HS-5 (cell line): ENCODE data around the gene NXT1.
"Not testable (repeated sequence)": the region's sequence is repeated elsewhere in the genome, so short reads cannot be mapped to it uniquely, and the experiment has no call there.

Source experiments
- DNase-seq: peaks from one replicate; pipeline ENCODE4 v3.0.0-alpha.2; 2012; ENCODE audit warnings: low read depth

Gene NXT1

DNA sequence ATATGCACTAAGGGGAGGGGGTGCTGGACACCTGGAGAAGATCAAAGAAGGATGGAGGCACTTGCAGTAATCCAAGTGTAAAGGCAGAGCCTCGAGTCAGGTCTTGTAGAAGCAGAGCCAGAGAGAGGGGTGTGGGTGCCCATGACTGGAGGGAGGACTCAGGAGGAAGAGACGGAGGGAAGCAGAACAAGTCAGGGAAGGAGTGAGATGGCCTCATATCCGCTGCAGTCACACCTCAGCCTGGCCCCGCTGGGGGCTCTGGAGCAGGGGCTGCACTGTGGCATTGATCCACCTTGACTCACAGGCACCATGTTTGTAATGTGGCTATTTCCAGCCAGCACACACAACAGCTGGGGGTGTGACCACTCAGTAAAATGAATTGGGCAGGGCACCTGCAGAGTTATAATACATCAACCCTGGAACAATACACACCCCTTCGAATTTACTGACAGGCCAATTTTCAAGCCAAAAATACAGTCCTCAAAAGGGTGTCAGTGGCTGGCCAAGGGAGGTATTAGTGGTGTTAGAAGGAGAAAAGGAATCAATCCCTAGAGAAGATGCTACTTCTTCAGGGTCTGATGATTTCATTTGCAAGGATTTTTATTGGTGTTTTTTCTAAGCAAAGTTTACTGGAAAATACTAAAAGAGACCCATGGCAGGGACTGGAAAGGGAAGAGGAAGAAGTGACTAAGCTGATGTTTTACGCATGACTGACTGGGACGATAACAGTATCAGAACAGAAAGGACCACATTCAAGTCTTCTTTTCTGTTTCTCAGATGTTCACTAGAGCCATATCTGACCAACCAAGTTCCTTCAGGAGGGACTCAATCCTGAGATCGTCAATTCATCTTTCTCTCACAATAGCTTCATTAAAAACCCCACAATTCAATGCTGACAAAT is 18.9 kb upstream of the NXT1 start:
- no peak for DNase-seq

- DNase-seq = no peak
Measured at GRCh38 chr20:23332467-23332866, 18.1 kb upstream of the NXT1 start.

DNA sequence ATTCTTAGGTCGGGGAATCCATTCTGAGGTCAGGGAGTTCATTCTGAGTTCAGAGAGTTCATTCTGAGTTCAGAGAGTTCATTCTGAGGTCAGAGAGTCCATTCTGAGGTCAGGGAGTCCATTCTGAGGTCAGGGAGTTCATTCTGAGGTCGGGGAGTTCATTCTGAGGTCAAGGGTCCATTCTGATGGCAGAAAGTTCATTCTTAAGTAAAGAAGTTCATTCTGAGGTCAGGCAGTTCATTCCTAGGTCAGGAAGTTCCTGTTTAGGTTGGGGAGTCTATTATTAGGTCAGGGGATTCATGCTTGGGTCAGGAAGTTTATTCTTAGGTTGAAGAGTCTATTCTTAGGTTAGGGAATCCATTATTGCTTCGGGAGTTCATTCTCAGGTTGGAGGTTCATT is 16.5 kb upstream of the NXT1 start:
- DNase-seq = no peak

DNA sequence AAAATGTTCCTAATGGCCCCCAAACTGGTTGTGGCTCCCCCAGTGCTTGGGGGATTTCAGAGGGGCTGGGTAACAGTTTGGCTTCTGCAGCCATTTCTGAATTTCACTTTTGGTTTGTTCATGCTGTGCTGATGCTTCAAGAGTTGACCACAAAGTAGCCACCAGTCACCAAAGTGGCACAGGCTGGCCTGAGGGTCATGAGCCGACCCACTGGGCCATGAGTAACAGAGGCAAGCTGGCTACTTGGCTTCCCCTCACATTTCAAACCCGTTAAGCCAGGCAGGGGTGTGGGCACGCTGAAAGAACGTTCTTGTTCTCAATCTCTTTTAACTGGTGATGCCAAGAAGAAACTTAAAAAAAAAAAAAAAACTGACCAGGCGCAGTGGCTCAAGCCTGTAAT is 15.1 kb upstream of the NXT1 start:
- DNase-seq = no peak

DNA sequence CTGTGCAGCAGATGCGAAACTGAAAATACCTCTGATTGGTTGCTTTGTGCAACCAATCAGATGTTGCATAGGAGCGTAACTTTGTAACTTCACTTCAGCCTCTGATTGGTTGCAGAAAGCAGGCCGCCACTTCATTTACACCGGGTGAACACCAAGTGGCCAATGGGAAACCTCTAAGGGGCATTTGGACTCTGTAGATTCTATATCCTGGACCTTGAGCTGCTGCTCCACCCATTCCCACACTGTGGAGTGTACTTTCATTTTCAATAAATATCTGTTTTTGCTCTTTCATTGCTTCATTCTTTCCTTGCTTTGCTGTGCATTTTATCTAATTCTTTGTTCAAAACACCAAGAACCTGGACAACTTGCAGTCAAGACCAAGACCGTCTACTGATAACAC is 14.1 kb upstream of the NXT1 start:
- DNase-seq = no peak

GRCh38 chr20:23337312-23337711 is 13.3 kb upstream of the NXT1 start:
- DNase-seq = no peak

GRCh38 chr20:23339986-23340385 is 10.6 kb upstream of the NXT1 start:
- DNase-seq = no peak

GRCh38 chr20:23340524-23340923 is 10.1 kb upstream of the NXT1 start:
- DNase-seq = no peak

DNA sequence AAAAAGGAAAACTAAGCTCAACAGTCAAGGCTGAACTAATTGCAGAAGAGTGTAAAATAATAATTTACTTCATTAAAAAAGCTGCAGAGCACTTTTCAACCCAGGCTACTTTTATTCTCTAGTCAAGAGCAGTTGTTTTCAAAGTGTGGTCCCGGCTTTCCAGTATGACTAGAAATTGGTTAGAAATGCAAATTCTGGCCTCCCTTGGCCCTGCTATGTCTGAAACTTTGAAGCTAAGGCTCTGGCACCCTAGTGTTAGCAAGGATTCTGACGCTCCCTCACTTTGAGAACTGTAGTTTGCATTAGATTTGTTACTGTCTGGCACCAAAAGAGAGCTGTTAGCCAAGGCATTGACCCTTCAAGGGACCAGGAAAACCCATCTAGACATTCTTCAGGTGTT is 9.5 kb upstream of the NXT1 start:
- no peak for DNase-seq

DNA sequence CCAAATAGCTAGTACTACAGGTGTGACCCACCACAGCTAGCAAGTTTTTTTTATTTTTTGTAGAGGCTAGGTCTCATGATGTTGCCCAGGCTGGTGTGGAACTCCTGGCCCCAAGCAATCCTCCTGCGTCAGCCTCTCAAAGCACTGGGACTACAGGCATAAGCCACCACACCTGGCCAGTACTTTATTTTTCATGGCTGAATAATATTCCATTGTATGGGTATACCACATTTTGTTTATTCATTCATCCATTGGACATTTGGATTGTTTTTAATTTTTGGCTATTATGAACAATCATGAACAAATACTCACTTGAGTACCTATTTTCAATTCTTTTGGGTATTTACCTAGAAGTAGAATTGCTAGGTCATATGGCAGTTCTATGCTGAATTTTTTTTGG is 7.0 kb upstream of the NXT1 start:
- DNase-seq = no peak

GRCh38 chr20:23344336-23344735 is 6.3 kb upstream of the NXT1 start:
- DNase-seq = no peak

- no peak for DNase-seq
Measured at GRCh38 chr20:23346002-23346401, 4.6 kb upstream of the NXT1 start.

- DNase-seq = no peak
Measured at GRCh38 chr20:23347791-23348190, 2.8 kb upstream of the NXT1 start.

- DNase-seq = not testable (repeated sequence)
Measured at GRCh38 chr20:23348510-23348909, 2.1 kb upstream of the NXT1 start.

DNA sequence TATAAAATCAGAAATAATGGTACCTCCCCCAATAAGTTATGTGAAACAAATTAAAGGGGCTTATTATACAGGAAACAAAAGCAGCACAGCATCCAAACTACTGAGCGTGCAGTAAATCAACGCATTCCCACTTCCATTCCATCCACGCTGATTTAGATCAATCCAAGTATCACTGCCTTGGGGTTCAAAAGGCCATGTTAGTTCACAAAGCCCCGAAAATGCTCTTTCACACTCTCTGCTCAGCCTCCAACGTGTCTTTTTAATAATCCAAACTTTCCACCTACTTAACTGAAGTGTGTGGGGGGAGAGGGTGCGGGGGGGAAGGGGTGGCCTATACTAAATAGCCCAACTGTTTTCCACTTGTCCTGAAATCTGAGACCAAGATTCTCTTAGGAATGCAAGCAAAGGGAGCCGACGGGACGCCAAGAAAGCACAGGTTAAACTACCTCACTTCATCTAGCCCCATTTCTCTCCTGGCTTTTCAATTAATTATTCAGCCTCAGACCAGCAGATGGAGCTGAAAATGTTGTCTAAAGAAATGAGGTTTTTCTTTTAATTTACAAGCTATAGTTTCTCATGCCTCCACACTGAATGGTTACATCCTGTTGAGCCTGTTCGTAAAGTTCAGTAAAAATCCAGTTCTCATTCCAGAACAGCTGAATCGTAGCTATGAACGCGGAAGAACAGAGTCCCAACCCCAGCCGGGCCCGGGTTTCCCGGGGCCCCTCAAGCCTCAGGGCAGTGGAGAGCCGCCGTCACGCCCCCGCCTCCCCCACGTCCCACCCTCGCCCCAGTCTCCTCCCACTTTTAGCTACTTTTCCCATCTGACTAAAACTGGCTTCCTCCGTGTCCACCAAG is 1.0 kb upstream of the NXT1 start:
- no peak for DNase-seq

- no peak for DNase-seq
Measured at GRCh38 chr20:23350904-23351838, 580 bp downstream of the NXT1 start.

GRCh38 chr20:23356203-23356602 is 5.6 kb downstream of the NXT1 start:
- DNase-seq = no peak

GRCh38 chr20:23357767-23358562 is 7.4 kb downstream of the NXT1 start:
- peak; percentile 99 for DNase-seq

DNA sequence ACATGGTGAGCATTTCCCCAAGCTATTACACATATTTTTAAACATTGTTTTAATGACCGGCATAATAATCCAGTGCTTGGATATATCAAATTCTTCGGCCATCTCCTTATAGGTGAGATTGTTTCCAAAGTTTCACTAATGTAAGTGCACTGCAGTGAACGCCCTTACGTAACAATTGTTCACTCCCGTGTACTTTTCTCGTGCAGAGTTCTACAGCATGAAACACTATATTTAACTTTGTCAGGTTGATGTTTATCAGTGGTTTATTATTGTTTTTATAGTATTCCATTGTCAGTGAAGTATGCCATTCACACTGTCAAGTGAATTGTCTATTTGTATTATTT is 7.9 kb downstream of the NXT1 start:
- DNase-seq = no peak

- no peak for DNase-seq
Measured at GRCh38 chr20:23358923-23359593, 8.5 kb downstream of the NXT1 start.

DNA sequence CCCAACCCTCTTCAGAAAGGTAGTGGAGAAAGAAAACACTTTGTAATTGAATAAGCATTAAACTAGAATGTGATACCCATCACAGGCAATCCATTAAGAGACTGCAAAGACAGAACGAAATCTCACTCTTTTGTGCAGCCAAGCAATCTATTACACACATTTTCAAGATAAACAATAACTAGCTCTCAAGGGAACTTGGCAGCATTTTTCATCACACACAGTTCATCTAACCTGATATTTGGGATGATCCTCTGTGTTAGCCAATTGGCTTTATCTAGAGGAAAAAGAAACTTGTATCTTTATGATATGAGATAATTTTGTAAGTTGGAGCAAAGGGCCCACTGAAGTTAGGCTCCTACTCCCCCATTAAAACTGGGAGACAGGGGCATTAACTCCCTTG is 9.9 kb downstream of the NXT1 start:
- DNase-seq = no peak
